SK-N-SH (cell line): ENCODE results near the gene MSH2. TPM values are rescaled to one million over a fixed set of nuclear protein-coding genes. Genes with fewer than 3 reads are reported as not detected.
A peak's percentile ranks its signal among the peaks of the same experiment; 100 is the strongest.
"Not testable (repeated sequence)": the region's sequence is repeated elsewhere in the genome, so short reads cannot be mapped to it uniquely, and the experiment has no call there.

Source experiments
- CTCF ChIA-PET: fragments of 300-600, 350-600 bp; formaldehyde crosslinking; extraction: SDS; loops from one replicate; lab custom pipeline; 2021; lab: Yijun Ruan, JAX
- POLR2A ChIA-PET: fragments of 350-600 bp; sonication (Branson Sonifier 250); formaldehyde crosslinking; extraction: SDS; loops from one replicate; lab custom pipeline; 2020; ENCODE audit warnings: antibody characterized with exemption, inconsistent platforms; lab: Yijun Ruan, JAX
- DNase-seq: peaks from one replicate; pipeline ENCODE4 v3.0.0; 2012
- H2AFZ ChIP-seq: fragments of 200-600 bp; sonication (generic); 2 replicates; pipeline ENCODE4 v1.8.1; 2016; ENCODE audit warnings: antibody characterized with exemption, mild to moderate bottlenecking, low read depth
- H3F3A ChIP-seq: fragments of 200-600 bp; sonication (generic); replicated peaks from 2 replicates; pipeline ENCODE3; 2016; ENCODE audit warnings: antibody characterized with exemption, mild to moderate bottlenecking; ENCODE audit not compliant: insufficient read depth
- H3K27ac ChIP-seq, 2 experiments: fragments of 200-500 bp in 1 of 2; fragments of 200-600 bp in 1 of 2; sonication (Bioruptor generic) in 1 of 2; sonication (generic), shearing (Covaris generic) in 1 of 2; 2 replicates each; pipeline versions ENCODE4 v1.5.1 to v1.6.1; 2014 to 2016; ENCODE audit warnings: low read depth in 2 of 2, inconsistent platforms in 1 of 2, low read length in 1 of 2, mild to moderate bottlenecking in 1 of 2, mixed read lengths in 1 of 2
- H3K27me3 ChIP-seq: fragments of 200-600 bp; sonication (generic), shearing (Covaris generic); 2 replicates; pipeline ENCODE4 v1.6.1; 2016; ENCODE audit warnings: mixed run types; ENCODE audit not compliant: insufficient read depth
- H3K36me3 ChIP-seq, 2 experiments: fragments of 200-500 bp in 1 of 2; fragments of 200-600 bp in 1 of 2; sonication (Bioruptor generic) in 1 of 2; sonication (generic) in 1 of 2; replicated peaks in 1 of 2; 2 replicates each; pipeline versions ENCODE3 to v1.5.1; 2014 to 2016; ENCODE audit warnings: low read length in 1 of 2, mild to moderate bottlenecking in 1 of 2; ENCODE audit not compliant: insufficient read depth in 2 of 2, control insufficient read depth in 1 of 2
- H3K4me1 ChIP-seq, 2 experiments: fragments of 200-500 bp in 1 of 2; fragments of 200-600 bp in 1 of 2; sonication (Bioruptor generic) in 1 of 2; sonication (generic), shearing (Covaris generic) in 1 of 2; 2 replicates each; pipeline versions ENCODE4 v1.5.1 to v1.6.1; 2014 to 2016; ENCODE audit warnings: low read depth in 1 of 2, low read length in 1 of 2, mixed run types in 1 of 2; ENCODE audit not compliant: insufficient read depth in 2 of 2, control insufficient read depth in 1 of 2
- H3K4me2 ChIP-seq: fragments of 200-600 bp; sonication (generic), shearing (Covaris generic); 2 replicates; pipeline ENCODE4 v1.6.1; 2017; ENCODE audit warnings: mixed run types
- H3K4me3 ChIP-seq, 2 experiments: fragments of 200-500 bp in 1 of 2; fragments of 200-600 bp in 1 of 2; sonication (Bioruptor generic) in 1 of 2; sonication (generic), shearing (Covaris generic) in 1 of 2; 2 replicates each; pipeline versions ENCODE4 v1.5.1 to v1.8.1; 2014 to 2016; ENCODE audit warnings: low read depth in 2 of 2, inconsistent platforms in 1 of 2, low read length in 1 of 2, mild to moderate bottlenecking in 1 of 2, mixed read lengths in 1 of 2, moderate library complexity in 1 of 2
- H3K79me2 ChIP-seq: fragments of 200-600 bp; sonication (generic); 2 replicates; pipeline ENCODE4 v1.8.1; 2017; ENCODE audit warnings: mild to moderate bottlenecking; ENCODE audit not compliant: insufficient read depth
- H3K9ac ChIP-seq: fragments of 200-600 bp; sonication (generic); 2 replicates; pipeline ENCODE4 v1.6.1; 2017; ENCODE audit warnings: mixed run types
- H3K9me2 ChIP-seq: fragments of 200-600 bp; sonication (generic); 2 replicates; pipeline ENCODE4 v1.6.1; 2017; ENCODE audit warnings: mixed run types
- H3K9me3 ChIP-seq: fragments of 200-600 bp; sonication (generic); 2 replicates; pipeline ENCODE4 v1.6.1; 2017; ENCODE audit warnings: mixed run types, mild to moderate bottlenecking, moderate library complexity
- H4K20me1 ChIP-seq: fragments of 200-600 bp; sonication (generic); 2 replicates; pipeline ENCODE4 v1.6.1; 2017; ENCODE audit warnings: mild to moderate bottlenecking, mixed run types; ENCODE audit not compliant: insufficient read depth
- CHD2 ChIP-seq: fragments of 150-350 bp; IDR thresholded peaks from 2 replicates; pipeline ENCODE4 v1.6.1; 2018; ENCODE audit warnings: low read length; ENCODE audit not compliant: partially characterized antibody
- EZH2phosphoT487 ChIP-seq: fragments of 200-600 bp; sonication (generic); IDR thresholded peaks from 2 replicates; pipeline ENCODE4 v1.6.1; 2017; ENCODE audit warnings: low read depth, mixed run types, mild to moderate bottlenecking, antibody characterized with exemption, moderate library complexity, borderline replicate concordance
- FOSL2 ChIP-seq: IDR thresholded peaks from 2 replicates; pipeline ENCODE4 v1.4.0; 2012; ENCODE audit warnings: low read depth, mild to moderate bottlenecking, moderate library complexity, borderline replicate concordance
- IRF3 ChIP-seq: fragments of 150-350 bp; IDR thresholded peaks from 2 replicates; pipeline ENCODE4 v1.6.1; 2016; ENCODE audit warnings: mild to moderate bottlenecking, low read depth, low read length
- NRF1 ChIP-seq: IDR thresholded peaks from 2 replicates; pipeline ENCODE4 v1.6.1; 2012; ENCODE audit warnings: low read depth, mild to moderate bottlenecking, low read length
- POLR2AphosphoS5 ChIP-seq: IDR thresholded peaks from 2 replicates; pipeline ENCODE4 v1.6.1; 2012; ENCODE audit warnings: low read depth, low read length
- SIN3A ChIP-seq: IDR thresholded peaks from 2 replicates; pipeline ENCODE4 v1.6.1; 2012; ENCODE audit warnings: low read depth, mild to moderate bottlenecking, low read length, moderate library complexity, borderline replicate concordance
- USF1 ChIP-seq: IDR thresholded peaks from 2 replicates; pipeline ENCODE4 v1.4.0; 2012; ENCODE audit warnings: low read depth, borderline replicate concordance
- WGBS: methylation state at CpG from one replicate; pipeline ENCODE4 v1.1.6; 2017; ENCODE audit warnings: low lambda C conversion rate; 5-methylcytosine and 5-hydroxymethylcytosine counted together
- polyA plus RNA-seq, 3 experiments: library from polyadenylated mRNA; depleted of rRNA; stranded (reverse); fragments of >200 nt; gene quantifications; 2 replicates each; pipeline ENCODE4 v1.2.3, GENCODE V29; 2012

MSH2 gene
- polyA plus RNA-seq, 1 of the 3 experiments (the other 2 are of a cell fraction) = 13.7 TPM

- no peak overlapping the region for H2AFZ ChIP-seq
- DNase-seq = no peak
- H3K9me3 ChIP-seq = no peaks in the 10 kb centered on the region; the same call in 1 of the 2 replicates
- H3K27ac ChIP-seq = no peak overlapping the region
- CTCF ChIA-PET = no interaction called here
- TF ChIP-seq IRF3 (no peak), SIN3A (no peak), EZH2phosphoT487 (no peak), CHD2 (no peak), POLR2AphosphoS5 (no peak), NRF1 (no peak)
- H3K4me2 ChIP-seq = no peak overlapping the region
- no peak overlapping the region for H3K9ac ChIP-seq
- 33% methylated on average over 7 of the region's 7 CpGs for WGBS
- H3K27me3 ChIP-seq = no peaks in the 10 kb centered on the region
- no peaks in the 10 kb centered on the region for H3F3A ChIP-seq
- no peaks in the 10 kb centered on the region for H4K20me1 ChIP-seq
- H3K4me3 ChIP-seq = no peak overlapping the region
- H3K9me2 ChIP-seq = no peaks in the 10 kb centered on the region
- POLR2A ChIA-PET = no interaction called here
- no peaks in the 10 kb centered on the region for H3K36me3 ChIP-seq
- H3K79me2 ChIP-seq = no peaks in the 10 kb centered on the region
- peaks cover 0 to 10% of the 10 kb centered on the region in 2 experiments; a peak in 1 of 4 replicates for H3K4me1 ChIP-seq
These were observed 96.8 kb downstream of the MSH2 start for GRCh38 chr2:47499621-47500309.

- no peak overlapping the region for H3K9ac ChIP-seq
These were observed 98.6 kb downstream of the MSH2 start for GRCh38 chr2:47501374-47502200.

GRCh38 chr2:47502498-47502897 lies 99.5 kb downstream of the MSH2 start:
- H3K4me2 ChIP-seq, H3K9me3 ChIP-seq, H3K27me3 ChIP-seq, H3K79me2 ChIP-seq, H3K9ac ChIP-seq, H3K36me3 ChIP-seq, H3K4me3 ChIP-seq, H3F3A ChIP-seq, H3K9me2 ChIP-seq, H3K27ac ChIP-seq, POLR2A ChIA-PET, H4K20me1 ChIP-seq, DNase-seq, H2AFZ ChIP-seq, CTCF ChIA-PET: not testable (repeated sequence)
- peaks cover 0 to 10% of the 10 kb centered on the region in 2 experiments; a peak in 1 of 4 replicates for H3K4me1 ChIP-seq
- WGBS = 27% methylated on average over 2 of the region's 2 CpGs

More at GRCh38 chr2:47501374-47502200, 98.6 kb downstream of the MSH2 start:
- H3K4me2 ChIP-seq = peak overlapping the region; percentile 30; the same call in 1 of the 2 replicates
- POLR2A ChIA-PET = no interaction called here
- CTCF ChIA-PET = interaction anchor here (1.4 kb wide), 1 partner anchor 30 kb away, joined by 3 read pairs; no protein-coding TSS in a partner anchor
- H3K4me3 ChIP-seq = no peak overlapping the region; a peak in 1 of 4 replicates
- 0 out of 2 replicates have a peak, but pooled peaks cover 3% of the 10 kb centered on the region for H3K27me3 ChIP-seq
- H3K36me3 ChIP-seq = no peaks in the 10 kb centered on the region
- no peaks in the 10 kb centered on the region; the same call in 1 of the 2 replicates for H3K9me3 ChIP-seq
- peak overlapping the region; percentile 12; the same call in 1 of the 2 replicates for H2AFZ ChIP-seq
- H3K27ac ChIP-seq = no peak overlapping the region
- H3F3A ChIP-seq = no peaks in the 10 kb centered on the region
- no peaks in the 10 kb centered on the region for H3K79me2 ChIP-seq
- WGBS = 45% methylated on average over 3 of the region's 3 CpGs
- peaks cover 0 to 10% of the 10 kb centered on the region in 2 experiments; a peak in 1 of 4 replicates for H3K4me1 ChIP-seq
- no peaks in the 10 kb centered on the region for H3K9me2 ChIP-seq
- H4K20me1 ChIP-seq = no peaks in the 10 kb centered on the region
- DNase-seq = no peak
- no peak for TF ChIP-seq USF1
- peak; percentile 16; the same call in 1 of the 2 replicates for TF ChIP-seq FOSL2
